ENCODE data around the gene MMP1. TPM values are rescaled to one million over a fixed set of nuclear protein-coding genes. Genes with fewer than 3 reads are reported as not detected.

The MMP1 gene
- polyA plus RNA-seq, 1 of the 3 experiments (the other 2 are of a cell fraction): 5.9 TPM

- no peaks in the 10 kb centered on the region for H3K79me2 ChIP-seq (ENCODE audit: insufficient read depth)
- DNase-seq: no peak
- no peaks in the 10 kb centered on the region for H4K20me1 ChIP-seq (ENCODE audit: insufficient read depth)
- no peak overlapping the region; a peak in 1 of 4 replicates for H3K4me3 ChIP-seq (ENCODE audit: low read depth in 2 of 2, low read length in 1 of 2)
- no peaks in the 10 kb centered on the region for H3K9me3 ChIP-seq
- TF ChIP-seq TCF12 (IDR thresholded peaks at IDR 0.05) (peak; percentile 31; the same call in 1 of the 2 replicates), POLR2AphosphoS5 (IDR thresholded peaks at IDR 0.05; ENCODE audit: low read depth, low read length) (no peak)
- no peaks in the 10 kb centered on the region for H3K27me3 ChIP-seq (ENCODE audit: insufficient read depth)
- H3K36me3 ChIP-seq (replicated peaks in 1 of 2; ENCODE audit: control insufficient read depth in 1 of 2, insufficient read depth in 2 of 2, low read length in 1 of 2): no peaks in the 10 kb centered on the region
- peaks cover 0 to 11% of the 10 kb centered on the region in 2 experiments; a peak in 2 of 4 replicates for H3K4me1 ChIP-seq (ENCODE audit: control insufficient read depth in 1 of 2, insufficient read depth in 2 of 2, low read depth in 1 of 2, low read length in 1 of 2)
- peak overlapping the region; percentile 25 for H2AFZ ChIP-seq (ENCODE audit: low read depth)
- ChIA-PET POLR2A (no interaction called here), CTCF (interaction anchor here (0.6 to 1.2 kb wide), 2 partner anchors 111 to 154 kb away, joined by 3 read pairs; no protein-coding TSS in a partner anchor)
- H3K9me2 ChIP-seq: no peaks in the 10 kb centered on the region
- H3K9ac ChIP-seq: no peak overlapping the region
- no peak overlapping the region for H3K27ac ChIP-seq (ENCODE audit: low read depth in 2 of 2, low read length in 1 of 2)
- 28% methylated on average over 5 of the region's 5 CpGs for WGBS (ENCODE audit: low lambda C conversion rate)
- H3K4me2 ChIP-seq: peak overlapping the region; percentile 47
- H3F3A ChIP-seq (replicated peaks; ENCODE audit: insufficient read depth): no peaks in the 10 kb centered on the region
Measured at GRCh38 chr11:102830001-102830727, 32.2 kb upstream of the MMP1 start.

- peak overlapping the region; percentile 25; the same call in 1 of the 2 replicates for H2AFZ ChIP-seq (ENCODE audit: low read depth)
Measured at GRCh38 chr11:102829316-102830000, 31.5 kb upstream of the MMP1 start.

More at GRCh38 chr11:102829316-102830000, 31.5 kb upstream of the MMP1 start:
- H3K4me3 ChIP-seq (ENCODE audit: low read depth in 2 of 2, low read length in 1 of 2): no peak overlapping the region
- no peaks in the 10 kb centered on the region for H3K9me3 ChIP-seq
- no peaks in the 10 kb centered on the region for H3K79me2 ChIP-seq (ENCODE audit: insufficient read depth)
- no peaks in the 10 kb centered on the region for H3F3A ChIP-seq (replicated peaks; ENCODE audit: insufficient read depth)
- no peak for TF ChIP-seq GATA2 (CRISPR knock-in tag; IDR thresholded peaks at IDR 0.05)
- no peak for TF ChIP-seq RXRA (IDR thresholded peaks at IDR 0.05; ENCODE audit: borderline replicate concordance, low read depth)
- no peak for TF ChIP-seq USF1 (IDR thresholded peaks at IDR 0.05; ENCODE audit: borderline replicate concordance, low read depth)
- TF ChIP-seq NFIC (IDR thresholded peaks at IDR 0.05; ENCODE audit: borderline replicate concordance): no peak
- TF ChIP-seq SMC3 (IDR thresholded peaks at IDR 0.05; ENCODE audit: low read depth, low read length): no peak
- no peak for TF ChIP-seq RAD21 (IDR thresholded peaks at IDR 0.05; ENCODE audit: low read length)
- TF ChIP-seq NRF1 (IDR thresholded peaks at IDR 0.05; ENCODE audit: low read depth, low read length): no peak
- no peak for TF ChIP-seq FOXJ3 (CRISPR knock-in tag; IDR thresholded peaks at IDR 0.05)
- TF ChIP-seq POLR2AphosphoS5 (IDR thresholded peaks at IDR 0.05; ENCODE audit: low read depth, low read length): no peak
- no peak for TF ChIP-seq TAF1 (IDR thresholded peaks at IDR 0.05; ENCODE audit: borderline replicate concordance, low read depth, low read length)
- TF ChIP-seq GABPA (IDR thresholded peaks at IDR 0.05; ENCODE audit: low read depth): no peak
- no peak for TF ChIP-seq MEF2A (IDR thresholded peaks at IDR 0.05; ENCODE audit: borderline replicate concordance, low read depth)
- no peak for TF ChIP-seq MAX (IDR thresholded peaks at IDR 0.05; ENCODE audit: low read depth)
- TF ChIP-seq TCF12 (IDR thresholded peaks at IDR 0.05): no peak
- no peak for TF ChIP-seq FOSL2 (IDR thresholded peaks at IDR 0.05; ENCODE audit: borderline replicate concordance, low read depth)
- no peak for TF ChIP-seq ELF1 (IDR thresholded peaks at IDR 0.05)
- no peaks in the 10 kb centered on the region for H4K20me1 ChIP-seq (ENCODE audit: insufficient read depth)
- H3K9ac ChIP-seq: no peak overlapping the region
- no peaks in the 10 kb centered on the region for H3K36me3 ChIP-seq (replicated peaks in 1 of 2; ENCODE audit: control insufficient read depth in 1 of 2, insufficient read depth in 2 of 2, low read length in 1 of 2)
- no peak overlapping the region; the same call in 1 of the 2 replicates for H3K4me2 ChIP-seq
- H3K9me2 ChIP-seq: no peaks in the 10 kb centered on the region
- peaks cover 0 to 11% of the 10 kb centered on the region in 2 experiments; a peak in 2 of 4 replicates for H3K4me1 ChIP-seq (ENCODE audit: control insufficient read depth in 1 of 2, insufficient read depth in 2 of 2, low read depth in 1 of 2, low read length in 1 of 2)
- CTCF ChIA-PET: interaction anchor here (1.2 kb wide), 1 partner anchor 112 kb away, joined by 3 read pairs; no protein-coding TSS in a partner anchor
- 12% methylated on average over 6 of the region's 6 CpGs for WGBS (ENCODE audit: low lambda C conversion rate)
- no peak for DNase-seq
- no peaks in the 10 kb centered on the region for H3K27me3 ChIP-seq (ENCODE audit: insufficient read depth)
- POLR2A ChIA-PET: no interaction called here
- H3K27ac ChIP-seq (ENCODE audit: low read depth in 2 of 2, low read length in 1 of 2): no peak overlapping the region
